Cerebellar nuclear complex (tissue), 1 donor: ENCODE measurements around the gene HRH1.
"Not testable (repeated sequence)": the region's sequence is repeated elsewhere in the genome, so short reads cannot be mapped to it uniquely, and the experiment has no call there.

Source experiments
- DNase-seq, 2 experiments: peaks; one replicate each; lab custom pipeline; 2025; lab: John Stamatoyannopoulos, UW

The HRH1 gene

GRCh38 chr3:11170052-11170770 is 15.9 kb downstream of the HRH1 start:
- DNase-seq, result no peak

- DNase-seq, result no peak
These were observed 17.9 kb downstream of the HRH1 start for GRCh38 chr3:11172096-11172690.

- no peak for DNase-seq
These were observed 19.7 kb downstream of the HRH1 start for GRCh38 chr3:11173828-11174465.

- no peak for DNase-seq
These were observed 24.1 kb downstream of the HRH1 start for GRCh38 chr3:11178421-11178820.

DNA sequence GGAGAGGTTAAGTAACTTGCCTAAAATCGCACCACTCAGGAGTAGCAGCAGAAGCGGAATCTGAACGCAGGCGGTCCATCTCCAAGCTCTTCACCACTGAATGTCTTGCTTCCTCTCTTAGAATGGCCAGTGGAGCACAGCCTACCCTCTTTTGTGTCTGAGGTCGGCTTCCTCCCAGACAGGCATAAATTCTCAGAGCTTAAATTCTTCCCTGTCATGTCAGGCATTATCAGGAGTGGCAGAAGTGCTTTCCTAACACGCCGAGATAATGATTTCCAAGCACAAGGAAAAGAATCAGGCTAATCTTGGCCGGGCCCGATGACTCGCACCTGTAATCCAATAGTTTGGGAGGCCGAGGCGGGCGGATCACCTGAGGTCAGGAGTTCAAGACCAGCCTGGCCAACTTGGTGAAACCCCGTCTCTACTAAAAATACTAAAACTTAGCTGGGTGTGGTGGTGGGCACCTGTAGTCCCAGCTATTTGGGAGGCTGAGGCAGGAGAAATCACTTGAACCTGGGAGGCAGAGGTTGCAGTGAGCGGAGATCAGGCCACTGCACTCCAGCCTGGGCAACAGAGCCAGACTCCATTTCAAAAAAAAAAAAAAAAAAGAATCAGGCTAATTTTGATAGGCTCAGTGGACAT is 30.2 kb downstream of the HRH1 start:
- not testable (repeated sequence) for DNase-seq

DNA sequence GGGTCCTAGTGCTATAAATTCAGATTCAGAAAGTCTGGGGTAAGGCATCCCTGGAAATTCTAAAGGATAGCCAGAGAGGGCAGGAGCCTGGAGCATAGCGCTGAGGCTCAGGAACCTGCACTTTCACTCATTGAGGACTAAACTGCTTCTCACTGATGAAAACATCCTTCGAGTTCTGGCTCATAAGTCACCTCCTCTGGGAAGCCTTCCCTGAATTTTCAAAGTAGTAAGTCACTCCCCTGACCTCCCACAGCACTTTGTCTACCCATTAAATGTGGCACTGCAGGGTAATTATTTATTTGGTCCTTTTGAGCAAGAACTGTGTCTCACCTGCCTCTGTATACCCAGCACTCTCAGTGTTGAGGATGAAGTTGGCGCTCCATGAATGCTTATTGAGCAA is 30.9 kb downstream of the HRH1 start:
- no peak for DNase-seq

- no peak for DNase-seq
These were observed 31.4 kb downstream of the HRH1 start for GRCh38 chr3:11185564-11186317.

GRCh38 chr3:11186318-11186692 is 32.0 kb downstream of the HRH1 start:
- no peak for DNase-seq

- no peak for DNase-seq
These were observed 32.5 kb downstream of the HRH1 start for GRCh38 chr3:11186771-11187191.

DNA sequence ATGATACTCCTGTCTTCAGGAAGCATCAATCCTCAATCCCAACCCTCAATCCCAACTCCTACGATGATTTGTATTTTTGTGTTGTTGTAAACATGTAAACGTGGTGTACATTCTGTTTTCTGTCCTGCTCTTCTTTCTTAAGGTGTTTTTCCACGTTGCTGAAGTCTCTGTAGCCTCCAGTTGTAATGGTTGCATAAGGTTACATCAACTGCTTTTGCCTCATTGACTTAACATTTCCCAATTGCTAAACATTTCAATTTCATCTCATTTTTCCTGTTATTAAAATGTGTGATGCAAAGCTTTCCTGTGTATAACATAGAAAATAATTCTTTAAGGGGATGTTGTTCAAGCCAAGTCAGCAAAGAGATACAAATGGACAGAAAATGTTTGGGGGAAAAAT is 33.4 kb downstream of the HRH1 start:
- no peak for DNase-seq

GRCh38 chr3:11188231-11188630 is 33.9 kb downstream of the HRH1 start:
- DNase-seq, result no peak

GRCh38 chr3:11195201-11195600 is 40.9 kb downstream of the HRH1 start:
- DNase-seq, result no peak

- no peak for DNase-seq
These were observed 41.5 kb downstream of the HRH1 start for GRCh38 chr3:11195721-11196332.

GRCh38 chr3:11197484-11197883 is 43.2 kb downstream of the HRH1 start:
- no peak for DNase-seq

DNA sequence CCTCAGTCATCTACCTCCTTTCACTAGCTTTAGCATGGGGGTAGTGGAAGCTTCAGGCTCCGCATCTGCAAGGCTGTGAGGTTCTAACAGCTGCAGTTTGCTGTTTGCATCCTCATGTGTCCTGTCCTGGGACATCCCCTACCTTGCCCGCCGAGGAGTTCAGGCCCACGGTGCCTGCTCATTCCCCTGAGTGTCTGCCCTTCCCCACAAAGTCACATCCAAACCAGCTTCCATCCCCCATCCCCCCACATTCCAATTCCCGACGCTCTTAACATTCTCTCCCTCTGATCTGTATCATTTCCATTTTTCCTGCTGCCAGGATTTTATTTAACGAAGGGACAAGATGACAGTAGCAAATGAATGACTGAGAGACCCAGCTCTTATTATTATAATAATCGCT is 43.8 kb downstream of the HRH1 start:
- DNase-seq, result no peak

DNA sequence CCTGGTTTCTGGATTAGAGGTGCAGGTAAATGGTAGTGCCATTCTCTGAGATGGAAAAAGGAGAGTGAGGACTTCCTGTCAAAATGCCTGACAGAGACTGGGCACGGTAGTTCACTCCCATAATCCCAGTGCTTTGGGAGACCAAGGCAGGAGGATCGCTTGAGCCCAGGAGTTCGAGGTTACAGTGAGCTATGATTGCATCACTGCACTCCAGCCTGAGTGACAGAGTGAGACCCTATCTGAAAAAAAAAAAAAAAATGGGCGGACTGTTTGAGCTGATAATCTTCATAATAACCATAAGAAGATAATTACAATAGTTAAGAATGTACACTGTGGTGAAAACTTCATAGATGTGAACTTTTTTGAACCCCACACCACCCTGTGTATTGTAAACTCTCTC is 44.2 kb downstream of the HRH1 start:
- DNase-seq, result no peak

DNA sequence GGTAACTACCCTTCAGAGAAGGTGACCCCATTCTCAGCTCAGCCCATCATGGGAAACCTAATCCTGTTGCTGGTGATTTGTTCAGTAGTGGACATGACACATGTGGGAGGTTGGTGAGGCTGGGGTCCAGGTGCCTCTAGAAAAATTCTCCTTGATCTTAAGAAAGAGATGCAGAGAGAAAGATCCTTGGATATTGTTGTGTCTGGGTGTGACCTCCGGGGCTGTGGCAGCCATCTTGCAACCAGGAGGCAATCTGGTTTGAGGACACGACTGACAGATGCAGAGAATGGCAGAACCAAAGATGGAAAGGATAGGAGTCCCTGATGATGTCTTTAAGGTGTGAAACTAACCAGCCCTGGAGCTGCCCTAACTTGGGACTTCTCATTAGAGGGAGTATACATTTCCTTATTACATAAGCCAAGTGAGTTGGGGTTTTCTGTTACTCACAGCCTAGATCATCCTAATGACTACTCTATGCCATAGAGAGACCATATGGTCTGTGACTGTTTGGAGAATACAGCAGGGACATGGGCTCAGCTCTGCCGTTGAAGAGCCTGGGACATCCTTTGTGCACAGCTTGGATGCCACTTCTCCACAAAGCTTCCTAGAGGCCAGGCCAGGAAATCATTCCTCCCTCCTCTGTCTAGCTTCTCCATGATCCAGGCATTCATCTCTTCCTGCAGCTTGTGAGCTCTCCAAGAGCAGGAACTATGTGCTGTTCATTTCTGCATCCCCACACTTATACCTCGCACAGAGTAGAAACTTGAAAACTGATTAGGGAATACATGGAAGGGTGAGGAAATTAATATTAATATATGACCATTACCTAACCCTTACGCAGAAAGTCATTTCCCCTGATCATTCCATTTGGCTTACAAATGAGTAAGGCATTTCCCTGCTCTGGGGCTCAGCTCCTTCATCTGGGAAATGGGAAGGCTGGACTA is 45.9 kb downstream of the HRH1 start:
- no peak for DNase-seq

DNA sequence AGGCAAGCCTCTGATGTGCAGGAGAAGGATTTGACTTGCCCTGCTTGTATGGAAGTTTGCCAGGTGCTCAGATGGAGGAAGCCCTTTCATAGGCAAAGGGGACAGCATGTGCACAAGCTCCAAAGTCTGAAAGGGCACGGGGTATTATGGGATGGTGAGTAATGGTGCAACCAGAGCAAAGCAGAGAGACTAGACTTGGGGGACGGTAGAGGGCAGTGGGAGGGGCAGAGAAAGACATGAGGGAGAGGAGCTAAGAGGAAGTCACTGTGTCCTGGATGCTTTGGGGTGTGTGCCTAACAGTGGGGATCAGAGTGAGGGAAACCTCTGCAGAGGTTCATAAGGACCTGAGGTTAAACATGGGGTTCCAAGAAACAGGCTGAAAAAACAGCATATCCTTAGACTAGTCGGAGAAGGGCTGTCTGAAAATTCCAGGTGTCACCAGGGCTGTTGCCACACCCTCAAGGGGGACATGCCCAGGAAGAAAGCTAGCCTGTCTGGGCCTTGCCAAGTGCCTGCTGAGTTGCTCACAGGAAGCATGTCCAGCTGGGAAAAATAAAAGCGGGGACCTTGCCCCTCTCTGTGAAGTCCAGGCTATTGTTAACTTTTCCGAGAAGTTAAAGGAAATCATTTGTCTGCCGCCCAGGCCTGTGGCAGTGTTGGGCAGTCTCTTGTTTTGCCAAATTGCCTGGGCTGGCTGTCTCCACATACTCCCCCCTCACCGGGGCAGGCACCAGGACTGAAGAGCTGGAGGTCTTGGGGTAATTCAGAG is 47.1 kb downstream of the HRH1 start:
- DNase-seq, result no peak

GRCh38 chr3:11203961-11204360 is 49.7 kb downstream of the HRH1 start:
- DNase-seq, result no peak
